ENCODE measurements around the gene SYTL2.
"Not testable (repeated sequence)": the region's sequence is repeated elsewhere in the genome, so short reads cannot be mapped to it uniquely, and the experiment has no call there.

The SYTL2 gene

GRCh38 chr11:85682330-85683305, 128.3 kb downstream of the SYTL2 start:
- no peak for DNase-seq (ENCODE audit: low spot score)

GRCh38 chr11:85680897-85681296, 130.0 kb downstream of the SYTL2 start:
- no peak for DNase-seq (ENCODE audit: low spot score)

GRCh38 chr11:85679576-85679975, 131.4 kb downstream of the SYTL2 start:
- no peak for DNase-seq (ENCODE audit: low spot score)

- DNase-seq (ENCODE audit: low spot score): no peak
Measured at GRCh38 chr11:85673393-85673792, 137.5 kb downstream of the SYTL2 start.

- DNase-seq (ENCODE audit: low spot score): no peak
Measured at GRCh38 chr11:85672105-85672902, 138.6 kb downstream of the SYTL2 start.

GRCh38 chr11:85670949-85671663, 139.8 kb downstream of the SYTL2 start:
- not testable (repeated sequence) for DNase-seq (ENCODE audit: low spot score)

GRCh38 chr11:85668157-85668556, 142.8 kb downstream of the SYTL2 start:
- no peak for DNase-seq (ENCODE audit: low spot score)

GRCh38 chr11:85666687-85667086, 144.3 kb downstream of the SYTL2 start:
- no peak for DNase-seq (ENCODE audit: low spot score)

- DNase-seq (ENCODE audit: low spot score): no peak
Measured at GRCh38 chr11:85665733-85666132, 145.2 kb downstream of the SYTL2 start.

- DNase-seq (ENCODE audit: low spot score): peak; percentile 94
Measured at GRCh38 chr11:85664615-85665481, 146.1 kb downstream of the SYTL2 start, which contains the start of gene CREBZF. CREBZF (minus strand) TSS chr11:85665129; CDS start chr11:85664875, 254 bp downstream.

- peak; percentile 70 for DNase-seq (ENCODE audit: low spot score)
Measured at GRCh38 chr11:85663753-85664614, 147.0 kb downstream of the SYTL2 start.

- DNase-seq (ENCODE audit: low spot score): no peak
Measured at GRCh38 chr11:85663080-85663752, 147.7 kb downstream of the SYTL2 start.

- no peak for DNase-seq (ENCODE audit: low spot score)
Measured at GRCh38 chr11:85661972-85662664, 148.8 kb downstream of the SYTL2 start.

- DNase-seq (ENCODE audit: low spot score): no peak
Measured at GRCh38 chr11:85658180-85658579, 152.8 kb downstream of the SYTL2 start.

GRCh38 chr11:85656777-85657176, 154.2 kb downstream of the SYTL2 start:
- no peak for DNase-seq (ENCODE audit: low spot score)

- not testable (repeated sequence) for DNase-seq (ENCODE audit: low spot score)
Measured at GRCh38 chr11:85654343-85654742, 156.6 kb downstream of the SYTL2 start.

GRCh38 chr11:85652786-85653447, 158.0 kb downstream of the SYTL2 start:
- DNase-seq (ENCODE audit: low spot score): no peak

- no peak for DNase-seq (ENCODE audit: low spot score)
Measured at GRCh38 chr11:85651118-85651517, 159.8 kb downstream of the SYTL2 start.
